IPS-20b (cell line): Measurements from ENCODE around the gene CISD3.

ENCODE experiments used
- H3K27ac ChIP-seq: one replicate; pipeline ENCODE4 v1.5.1; 2013; ENCODE audit warnings: low read length
- H3K27me3 ChIP-seq: 2 replicates; pipeline ENCODE4 v1.6.1; 2013; ENCODE audit warnings: mild to moderate bottlenecking, low read length, inconsistent platforms; ENCODE audit not compliant: insufficient read depth
- H3K36me3 ChIP-seq: 2 replicates; pipeline ENCODE4 v1.6.1; 2013; ENCODE audit warnings: low read depth, mild to moderate bottlenecking, inconsistent platforms, low read length, moderate library complexity; ENCODE audit not compliant: insufficient read depth
- H3K4me1 ChIP-seq: 2 replicates; pipeline ENCODE4 v1.6.1; 2013; ENCODE audit warnings: mild to moderate bottlenecking, control low read depth, inconsistent platforms, low read length, moderate library complexity; ENCODE audit not compliant: insufficient read depth
- H3K4me3 ChIP-seq: 2 replicates; pipeline ENCODE4 v1.5.1; 2013; ENCODE audit warnings: mild to moderate bottlenecking, low read length, inconsistent platforms
- H3K9ac ChIP-seq: 2 replicates; pipeline ENCODE4 v1.6.1; 2013; ENCODE audit warnings: low read depth, mild to moderate bottlenecking, inconsistent platforms, low read length, moderate library complexity
- H3K9me3 ChIP-seq: 2 replicates; pipeline ENCODE4 v1.6.1; 2013; ENCODE audit warnings: mild to moderate bottlenecking, low read depth, low read length, inconsistent platforms; ENCODE audit not compliant: insufficient read depth

Gene CISD3

GRCh38 chr17:38768417-38768816 lies 38.3 kb downstream of the CISD3 start:
- Histone ChIP-seq H3K27me3 (no peaks in the 10 kb centered on the region), H3K27ac (no peak overlapping the region), H3K36me3 (peaks cover 94% of the 10 kb centered on the region), H3K4me1 (no peaks in the 10 kb centered on the region), H3K9me3 (no peaks in the 10 kb centered on the region), H3K9ac (no peak overlapping the region; the same call in 1 of the 2 replicates), H3K4me3 (no peak overlapping the region)

- Histone ChIP-seq H3K36me3 (peaks cover 93% of the 10 kb centered on the region), H3K9ac (no peak overlapping the region), H3K4me1 (no peaks in the 10 kb centered on the region), H3K4me3 (no peak overlapping the region), H3K27me3 (no peaks in the 10 kb centered on the region), H3K9me3 (no peaks in the 10 kb centered on the region), H3K27ac (no peak overlapping the region)
These were observed 43.1 kb downstream of the CISD3 start for GRCh38 chr17:38773258-38773657.

- Histone ChIP-seq H3K27ac (no peak overlapping the region), H3K9me3 (no peaks in the 10 kb centered on the region), H3K9ac (no peak overlapping the region), H3K36me3 (peaks cover 94% of the 10 kb centered on the region), H3K4me3 (no peak overlapping the region), H3K27me3 (no peaks in the 10 kb centered on the region), H3K4me1 (no peaks in the 10 kb centered on the region)
These were observed 47.6 kb downstream of the CISD3 start for GRCh38 chr17:38777641-38778250.

- no peaks in the 10 kb centered on the region for H3K4me1 ChIP-seq
- H3K27me3 ChIP-seq, result no peaks in the 10 kb centered on the region
- H3K9me3 ChIP-seq, result no peaks in the 10 kb centered on the region
- H3K9ac ChIP-seq, result no peak overlapping the region
- H3K27ac ChIP-seq, result no peak overlapping the region
- H3K4me3 ChIP-seq, result no peak overlapping the region
- H3K36me3 ChIP-seq, result peaks cover 93% of the 10 kb centered on the region
These were observed 50.0 kb downstream of the CISD3 start for GRCh38 chr17:38779965-38780752.

- H3K9ac ChIP-seq, result no peak overlapping the region
- H3K4me1 ChIP-seq, result no peaks in the 10 kb centered on the region
- H3K36me3 ChIP-seq, result peaks cover 81% of the 10 kb centered on the region
- H3K9me3 ChIP-seq, result no peaks in the 10 kb centered on the region
- H3K27ac ChIP-seq, result no peak overlapping the region
- H3K27me3 ChIP-seq, result no peaks in the 10 kb centered on the region
- H3K4me3 ChIP-seq, result no peak overlapping the region
These were observed 53.1 kb downstream of the CISD3 start for GRCh38 chr17:38783227-38783626.
